Skeletal muscle tissue (tissue), 4 donors: ENCODE results near the gene SEMA3A. TPM values are rescaled to one million over a fixed set of nuclear protein-coding genes. Genes with fewer than 3 reads are reported as not detected.
"Not testable (repeated sequence)": the region's sequence is repeated elsewhere in the genome, so short reads cannot be mapped to it uniquely, and the experiment has no call there.

ENCODE experiments used
- H3K27ac ChIP-seq: one replicate; pipeline ENCODE4 v1.7.0; 2013; ENCODE audit warnings: mild to moderate bottlenecking, low read depth, low read length, inconsistent platforms
- H3K27me3 ChIP-seq, 3 donors: one replicate each; pipeline ENCODE4 v1.7.0; 2013; ENCODE audit warnings: low read length in 3 of 3; ENCODE audit not compliant: control insufficient read depth in 3 of 3, insufficient read depth in 3 of 3
- H3K36me3 ChIP-seq, 3 donors: one replicate each; pipeline ENCODE4 v1.7.0; 2013; ENCODE audit warnings: low read length in 3 of 3; ENCODE audit not compliant: control insufficient read depth in 3 of 3, insufficient read depth in 3 of 3
- H3K4me1 ChIP-seq, 3 donors: one replicate each; pipeline ENCODE4 v1.7.0; 2013; ENCODE audit warnings: low read length in 3 of 3, mild to moderate bottlenecking in 3 of 3; ENCODE audit not compliant: control insufficient read depth in 3 of 3, insufficient read depth in 3 of 3
- H3K4me3 ChIP-seq, 3 donors: one replicate each; pipeline ENCODE4 v1.7.0; 2013; ENCODE audit warnings: low read length in 3 of 3
- H3K9ac ChIP-seq, 3 donors: one replicate each; pipeline ENCODE4 v1.7.0; 2013; ENCODE audit warnings: low read length in 3 of 3, mild to moderate bottlenecking in 3 of 3, moderate library complexity in 2 of 3, low read depth in 1 of 3
- H3K9me3 ChIP-seq, 3 donors: one replicate each; pipeline ENCODE4 v1.7.0; 2013; ENCODE audit warnings: low read length in 3 of 3; ENCODE audit not compliant: control insufficient read depth in 3 of 3
- total RNA-seq: library from RNA; depleted of rRNA; stranded (reverse); fragments of >200 nt; gene quantifications from one replicate; pipeline ENCODE4 v1.2.3, GENCODE V29; 2014
- donor health status: Osteomylitis.

The SEMA3A gene
- total RNA-seq, 1 donor from 2014 or later, result 24.5 TPM

DNA sequence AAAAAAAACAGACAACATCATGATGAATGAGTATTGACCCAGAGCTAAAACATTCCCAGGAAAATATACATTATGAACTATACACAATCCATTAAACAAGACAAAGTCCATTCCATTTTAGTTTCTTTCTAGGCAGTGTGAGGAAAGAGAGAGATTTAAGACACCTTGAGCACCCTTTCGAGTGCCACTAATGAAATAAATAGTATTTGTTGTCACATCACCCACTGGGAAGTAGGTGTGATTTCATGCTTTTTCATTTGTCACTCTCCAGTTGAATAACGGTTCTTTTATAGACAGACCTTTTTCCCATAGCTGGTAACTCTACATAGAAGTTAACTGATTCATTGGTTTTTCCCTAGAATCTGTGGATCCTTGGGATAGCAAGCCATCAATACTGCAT is 29.9 kb upstream of the SEMA3A start:
- H3K36me3 ChIP-seq, result no peaks in the 10 kb centered on the region
- no peaks in the 10 kb centered on the region for H3K9me3 ChIP-seq
- no peaks in the 10 kb centered on the region for H3K27me3 ChIP-seq
- no peak overlapping the region for H3K9ac ChIP-seq
- no peak overlapping the region for H3K4me3 ChIP-seq
- H3K27ac ChIP-seq, result no peak overlapping the region
- no peaks in the 10 kb centered on the region for H3K4me1 ChIP-seq

DNA sequence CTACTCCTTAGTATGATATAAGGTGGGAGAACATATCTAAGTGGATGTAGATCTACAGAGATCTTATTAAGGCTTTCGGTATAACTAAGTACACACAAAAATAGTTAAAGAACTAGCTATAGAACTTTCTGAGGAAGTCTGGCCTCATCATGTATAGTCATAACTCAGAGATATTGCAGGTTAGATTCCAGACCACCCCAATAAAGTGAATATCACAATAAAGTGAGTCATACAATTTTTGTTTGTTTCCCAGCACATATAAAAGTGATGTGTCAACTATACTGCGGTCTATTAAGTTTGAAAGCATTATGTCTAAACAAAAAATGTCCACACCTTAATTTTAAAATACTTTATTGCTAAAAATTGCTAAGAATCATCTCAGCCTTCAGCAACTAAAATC is 24.7 kb upstream of the SEMA3A start:
- H3K4me3 ChIP-seq, result no peak overlapping the region
- no peaks in the 10 kb centered on the region for H3K36me3 ChIP-seq
- H3K9ac ChIP-seq, result no peak overlapping the region
- no peaks in the 10 kb centered on the region for H3K4me1 ChIP-seq
- no peaks in the 10 kb centered on the region for H3K9me3 ChIP-seq
- no peak overlapping the region for H3K27ac ChIP-seq
- H3K27me3 ChIP-seq, result no peaks in the 10 kb centered on the region

DNA sequence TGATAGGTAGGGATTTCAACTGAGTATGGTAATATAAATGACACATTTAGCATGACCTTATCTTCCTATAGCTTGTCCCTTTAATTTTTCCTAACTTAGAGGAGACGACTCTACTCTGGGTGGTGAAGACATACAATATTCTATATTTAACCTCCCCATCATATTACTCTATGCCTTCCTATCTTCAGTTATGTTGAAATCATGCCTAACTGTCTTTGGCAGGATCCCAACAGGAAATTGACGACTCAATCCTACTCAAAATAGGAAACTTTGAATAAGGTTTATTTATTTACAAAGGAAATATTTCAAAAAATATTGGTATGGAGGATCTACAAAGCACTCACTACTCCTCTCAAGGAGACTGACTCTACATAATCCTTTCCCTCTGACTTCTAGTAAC is 24.1 kb upstream of the SEMA3A start:
- Histone ChIP-seq H3K9me3 (no peaks in the 10 kb centered on the region), H3K9ac (no peak overlapping the region), H3K27me3 (no peaks in the 10 kb centered on the region), H3K4me1 (no peaks in the 10 kb centered on the region), H3K36me3 (no peaks in the 10 kb centered on the region), H3K27ac (no peak overlapping the region), H3K4me3 (no peak overlapping the region)

DNA sequence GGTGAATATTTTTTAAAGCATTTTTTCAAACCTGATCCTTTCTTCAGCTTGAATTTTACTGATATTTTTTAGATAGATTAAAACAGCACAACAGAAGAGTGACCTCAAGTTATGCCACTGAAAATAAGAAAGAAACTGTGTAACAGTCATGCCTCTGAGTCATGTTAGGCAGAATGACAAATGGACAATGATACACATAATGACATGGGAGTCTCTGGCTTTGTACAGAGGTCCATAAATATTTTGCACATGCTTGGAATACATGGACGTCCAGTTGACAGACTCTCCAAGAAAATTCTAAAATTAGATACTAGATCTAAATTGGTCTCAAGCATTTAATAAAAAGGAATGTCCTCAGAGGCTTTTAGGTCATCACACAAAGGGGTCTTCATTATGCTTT is 21.9 kb upstream of the SEMA3A start:
- Histone ChIP-seq H3K9me3 (no peaks in the 10 kb centered on the region), H3K9ac (no peak overlapping the region), H3K27ac (no peak overlapping the region), H3K36me3 (no peaks in the 10 kb centered on the region), H3K4me3 (no peak overlapping the region), H3K4me1 (no peaks in the 10 kb centered on the region), H3K27me3 (no peaks in the 10 kb centered on the region)

DNA sequence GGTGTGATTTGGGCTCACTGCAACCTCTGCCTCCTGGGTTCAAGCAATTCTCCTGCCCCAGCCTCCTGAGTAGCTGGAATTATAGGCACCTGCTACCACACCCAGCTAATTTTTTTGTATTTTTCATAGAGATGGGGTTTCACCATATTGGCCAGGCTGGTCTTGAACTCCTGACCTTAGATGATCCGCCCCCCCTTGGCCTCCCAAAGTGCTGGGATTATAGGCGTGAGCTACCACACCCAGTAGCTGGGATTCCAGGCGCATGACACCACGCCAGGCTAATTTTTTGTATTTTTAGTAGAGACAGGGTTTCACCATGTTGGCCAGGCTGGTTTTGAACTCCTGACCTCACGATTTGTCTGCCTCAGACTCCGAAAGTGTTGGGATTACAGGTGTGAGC is 20.2 kb upstream of the SEMA3A start:
- not testable (repeated sequence) for H3K9ac ChIP-seq, H3K4me3 ChIP-seq, H3K27ac ChIP-seq, H3K4me1 ChIP-seq, H3K36me3 ChIP-seq, H3K27me3 ChIP-seq, H3K9me3 ChIP-seq

DNA sequence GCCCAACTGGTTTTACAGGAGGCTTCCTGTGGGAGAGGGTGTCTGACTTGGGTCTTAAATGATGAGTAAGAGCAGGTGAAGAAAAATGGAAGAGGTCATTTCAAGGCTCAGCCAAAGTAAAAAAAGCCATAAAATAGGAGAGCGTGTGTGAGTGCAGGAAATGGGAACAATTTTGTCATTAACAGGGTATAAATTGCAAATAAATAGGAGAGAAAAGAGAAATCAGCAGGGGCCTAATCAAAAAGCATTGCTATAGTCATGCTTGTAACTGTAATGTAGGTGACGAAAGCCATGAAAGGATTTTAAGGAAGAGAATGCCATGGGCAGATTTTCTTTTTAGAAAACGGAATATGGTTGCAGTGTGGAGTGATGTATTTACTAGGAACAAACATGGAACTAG is 15.7 kb upstream of the SEMA3A start:
- H3K27me3 ChIP-seq, result no peaks in the 10 kb centered on the region

DNA sequence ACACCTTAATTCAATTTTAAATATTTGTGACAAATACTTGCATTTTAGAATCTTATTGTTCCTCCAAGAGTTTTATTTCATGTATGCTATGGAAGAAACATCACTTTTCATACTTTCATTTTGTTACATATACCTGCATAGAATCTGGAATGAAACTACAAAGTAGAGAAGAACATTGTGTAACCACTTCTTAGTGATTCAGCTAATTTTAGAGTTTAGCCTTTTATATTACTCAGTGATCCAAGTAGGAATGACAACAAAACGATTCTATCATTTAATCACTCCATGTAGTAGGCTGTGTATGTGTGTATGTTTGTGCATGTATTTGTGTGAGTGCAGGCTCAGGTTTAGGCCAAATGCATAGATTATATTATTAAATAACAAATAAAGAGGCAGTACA is 14.4 kb upstream of the SEMA3A start:
- Histone ChIP-seq H3K27me3 (no peaks in the 10 kb centered on the region), H3K4me3 (no peak overlapping the region), H3K4me1 (no peaks in the 10 kb centered on the region), H3K27ac (no peak overlapping the region), H3K9me3 (no peaks in the 10 kb centered on the region), H3K36me3 (no peaks in the 10 kb centered on the region), H3K9ac (no peak overlapping the region)

More for the DNA sequence above, 15.7 kb upstream of the SEMA3A start:
- Histone ChIP-seq H3K36me3 (no peaks in the 10 kb centered on the region), H3K9me3 (no peaks in the 10 kb centered on the region), H3K27ac (no peak overlapping the region), H3K4me1 (no peaks in the 10 kb centered on the region), H3K4me3 (no peak overlapping the region), H3K9ac (no peak overlapping the region)

DNA sequence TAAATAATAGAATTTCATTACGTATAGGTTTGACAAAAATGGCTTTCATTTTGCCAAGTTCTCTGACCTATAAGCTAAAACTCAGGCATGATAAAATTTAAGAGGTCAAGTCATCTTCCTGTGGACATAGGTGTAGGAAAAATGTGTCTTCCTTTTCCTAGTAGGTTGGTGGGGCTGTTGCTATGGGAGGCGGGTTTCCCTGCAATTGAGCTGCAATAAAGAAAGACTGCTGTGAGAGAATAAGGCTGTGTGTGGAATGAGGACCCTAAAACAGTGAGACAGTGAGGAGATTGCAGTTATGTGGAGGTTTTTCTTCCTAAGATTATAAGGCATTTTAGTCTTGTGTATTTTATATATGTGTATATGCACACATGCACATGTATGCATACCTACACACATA is 13.0 kb upstream of the SEMA3A start:
- no peaks in the 10 kb centered on the region for H3K9me3 ChIP-seq
- no peaks in the 10 kb centered on the region for H3K27me3 ChIP-seq
- no peaks in the 10 kb centered on the region for H3K4me1 ChIP-seq
- H3K27ac ChIP-seq, result no peak overlapping the region
- no peaks in the 10 kb centered on the region for H3K36me3 ChIP-seq
- no peak overlapping the region for H3K4me3 ChIP-seq
- H3K9ac ChIP-seq, result no peak overlapping the region

DNA sequence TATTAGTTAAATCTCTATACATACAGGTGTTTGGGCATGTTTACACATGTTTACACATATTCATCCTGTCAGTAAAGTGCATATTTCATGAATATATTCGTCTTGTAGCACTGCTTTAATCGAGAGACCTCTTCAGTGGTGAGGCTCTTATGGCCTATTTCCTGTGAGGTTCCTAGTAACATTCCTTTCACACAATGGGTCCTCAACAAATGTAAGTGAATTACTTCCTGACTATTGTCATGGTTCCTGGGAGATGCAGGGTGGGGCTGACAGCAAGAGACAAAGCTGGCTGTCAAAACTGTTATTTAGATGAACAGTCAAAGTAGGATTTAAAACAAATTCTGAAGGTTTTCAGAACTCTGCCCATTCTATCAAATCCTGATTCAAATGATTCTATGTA is 12.4 kb upstream of the SEMA3A start:
- no peaks in the 10 kb centered on the region for H3K4me1 ChIP-seq
- H3K27ac ChIP-seq, result no peak overlapping the region

DNA sequence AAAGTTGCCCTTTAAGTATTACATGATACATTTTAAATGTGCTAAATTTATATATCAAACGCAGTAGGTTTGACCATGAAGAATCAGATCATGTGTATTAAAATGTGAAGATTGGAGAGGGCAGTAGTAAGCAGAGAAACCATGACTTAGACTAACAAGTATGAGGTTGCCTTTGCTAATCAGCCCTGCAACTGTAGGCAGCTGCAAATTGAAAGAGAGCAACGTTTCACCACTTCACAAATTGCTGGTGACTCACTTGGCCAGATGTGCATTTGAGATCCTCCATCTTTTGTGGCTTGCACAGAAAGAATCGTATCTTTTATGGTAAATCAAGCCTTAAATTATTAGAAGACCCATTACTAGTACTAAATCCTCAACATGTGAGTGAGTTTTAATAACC is 10.1 kb upstream of the SEMA3A start:
- Histone ChIP-seq H3K36me3 (no peaks in the 10 kb centered on the region), H3K27ac (no peak overlapping the region), H3K4me1 (no peaks in the 10 kb centered on the region), H3K27me3 (no peaks in the 10 kb centered on the region), H3K9ac (no peak overlapping the region), H3K4me3 (no peak overlapping the region), H3K9me3 (no peaks in the 10 kb centered on the region)

More for the DNA sequence above, 12.4 kb upstream of the SEMA3A start:
- Histone ChIP-seq H3K9me3 (no peaks in the 10 kb centered on the region), H3K27me3 (no peaks in the 10 kb centered on the region), H3K9ac (no peak overlapping the region), H3K36me3 (no peaks in the 10 kb centered on the region), H3K4me3 (no peak overlapping the region)

DNA sequence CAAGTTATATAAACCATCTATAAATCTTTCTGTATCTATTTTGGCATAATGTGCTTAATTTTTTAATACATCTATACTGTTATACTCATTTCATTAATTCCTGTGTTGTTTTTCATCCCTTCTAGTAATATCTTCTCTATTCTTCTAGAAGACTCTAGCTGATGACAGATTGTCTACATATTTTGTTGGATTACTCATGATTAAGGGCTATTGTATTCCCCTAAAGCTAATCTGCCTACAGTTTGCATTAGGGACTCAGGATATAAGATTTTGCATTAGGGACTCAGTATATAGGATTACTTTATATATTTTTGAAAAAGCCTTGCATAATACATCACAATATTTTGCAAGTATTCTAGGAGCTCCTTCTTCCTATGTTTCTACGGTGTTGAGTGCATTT is 8.3 kb upstream of the SEMA3A start:
- no peak overlapping the region for H3K4me3 ChIP-seq
- H3K9me3 ChIP-seq, result no peaks in the 10 kb centered on the region
- H3K27ac ChIP-seq, result no peak overlapping the region
- H3K4me1 ChIP-seq, result no peaks in the 10 kb centered on the region
- no peak overlapping the region for H3K9ac ChIP-seq
- no peaks in the 10 kb centered on the region for H3K27me3 ChIP-seq
- H3K36me3 ChIP-seq, result no peaks in the 10 kb centered on the region
